Measurements from ENCODE around the gene SF3B3.
"Not testable (repeated sequence)": the region's sequence is repeated elsewhere in the genome, so short reads cannot be mapped to it uniquely, and the experiment has no call there.

Gene SF3B3

DNA sequence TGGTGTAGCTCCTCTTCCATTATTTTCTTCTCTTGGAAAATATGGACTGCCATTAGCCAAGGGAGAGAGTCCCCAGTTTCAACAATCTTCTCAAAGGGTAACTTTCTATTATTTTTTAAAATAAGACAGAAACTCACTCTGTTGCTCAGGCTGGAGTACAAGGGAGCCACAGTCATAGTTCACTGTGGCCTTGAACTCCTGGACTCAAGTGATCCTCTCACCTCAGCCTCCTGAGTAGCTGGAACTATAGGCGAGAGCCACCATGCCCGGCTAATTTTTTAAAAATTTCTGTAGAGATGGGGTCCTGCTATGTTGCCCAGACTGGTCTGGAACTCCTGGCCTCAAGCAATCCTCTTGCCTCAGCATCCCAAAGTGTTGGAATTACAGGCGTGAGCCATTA is 13.4 kb upstream of the SF3B3 start:
- Histone ChIP-seq H3K4me3 (ENCODE audit: low read depth in 1 of 2, low read length in 2 of 2) (no peak overlapping the region), H3K27me3 (ENCODE audit: control insufficient read depth in 1 of 2, insufficient read depth in 2 of 2, low read length in 2 of 2) (no peaks in the 10 kb centered on the region), H3K9me3 (ENCODE audit: control insufficient read depth in 1 of 2, low read length in 2 of 2) (no peaks in the 10 kb centered on the region), H3K27ac (ENCODE audit: low read depth, low read length) (no peak overlapping the region), H3K36me3 (ENCODE audit: control insufficient read depth in 1 of 2, insufficient read depth in 2 of 2, low read length in 2 of 2) (peaks cover 35 to 74% of the 10 kb centered on the region in 2 donors), H3K9ac (ENCODE audit: low read depth in 1 of 2, low read length in 2 of 2) (no peak overlapping the region), H3K4me1 (ENCODE audit: control insufficient read depth in 1 of 2, insufficient read depth in 2 of 2, low read length in 2 of 2) (no peaks in the 10 kb centered on the region)

DNA sequence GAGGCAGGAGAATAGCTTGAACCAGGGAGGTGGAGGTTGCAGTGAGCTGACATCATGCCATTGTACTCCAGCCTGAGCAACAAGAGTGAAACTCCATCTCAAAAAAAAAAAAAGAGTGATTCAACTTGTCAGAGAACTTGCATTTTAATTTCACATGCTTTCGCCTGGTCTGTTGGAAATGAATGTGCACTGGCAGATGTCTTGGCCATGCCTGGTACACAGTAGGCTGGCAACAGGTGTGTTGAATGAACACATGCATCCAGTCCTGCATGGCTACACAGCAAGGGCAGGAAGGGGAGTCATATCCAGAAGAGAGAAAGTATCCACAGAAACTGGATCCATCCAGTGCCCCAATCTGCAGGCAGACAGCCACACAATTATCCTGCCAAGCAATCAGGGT is 11.8 kb upstream of the SF3B3 start:
- Histone ChIP-seq H3K27me3 (ENCODE audit: control insufficient read depth in 1 of 2, insufficient read depth in 2 of 2, low read length in 2 of 2) (no peaks in the 10 kb centered on the region), H3K27ac (ENCODE audit: low read depth, low read length) (no peak overlapping the region), H3K9ac (ENCODE audit: low read depth in 1 of 2, low read length in 2 of 2) (no peak overlapping the region), H3K4me1 (ENCODE audit: control insufficient read depth in 1 of 2, insufficient read depth in 2 of 2, low read length in 2 of 2) (no peaks in the 10 kb centered on the region), H3K4me3 (ENCODE audit: low read depth in 1 of 2, low read length in 2 of 2) (no peak overlapping the region), H3K9me3 (ENCODE audit: control insufficient read depth in 1 of 2, low read length in 2 of 2) (no peaks in the 10 kb centered on the region), H3K36me3 (ENCODE audit: control insufficient read depth in 1 of 2, insufficient read depth in 2 of 2, low read length in 2 of 2) (peaks cover 42 to 81% of the 10 kb centered on the region in 2 donors)

DNA sequence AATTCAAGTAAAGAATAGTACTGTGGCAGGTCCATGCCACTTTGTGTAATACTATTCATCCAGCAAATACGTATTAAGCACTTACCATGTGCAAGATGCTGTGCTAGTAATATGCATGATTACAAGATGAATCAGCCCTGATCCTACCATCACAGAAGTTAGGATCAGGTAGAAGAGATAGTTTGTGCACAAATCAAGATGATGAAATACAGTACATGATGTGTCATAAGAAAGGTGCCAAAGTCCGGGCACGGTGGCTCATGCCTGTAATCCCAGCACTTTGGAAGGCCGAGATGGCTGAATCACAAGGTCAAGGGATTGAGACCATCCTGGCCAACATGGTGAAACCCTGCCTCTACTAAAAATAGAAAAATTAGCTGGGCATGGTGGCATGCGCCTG is 11.2 kb upstream of the SF3B3 start:
- Histone ChIP-seq H3K4me1 (ENCODE audit: control insufficient read depth in 1 of 2, insufficient read depth in 2 of 2, low read length in 2 of 2) (no peaks in the 10 kb centered on the region), H3K27me3 (ENCODE audit: control insufficient read depth in 1 of 2, insufficient read depth in 2 of 2, low read length in 2 of 2) (no peaks in the 10 kb centered on the region), H3K27ac (ENCODE audit: low read depth, low read length) (no peak overlapping the region), H3K4me3 (ENCODE audit: low read depth in 1 of 2, low read length in 2 of 2) (no peak overlapping the region), H3K36me3 (ENCODE audit: control insufficient read depth in 1 of 2, insufficient read depth in 2 of 2, low read length in 2 of 2) (peaks cover 42 to 82% of the 10 kb centered on the region in 2 donors), H3K9me3 (ENCODE audit: control insufficient read depth in 1 of 2, low read length in 2 of 2) (no peaks in the 10 kb centered on the region), H3K9ac (ENCODE audit: low read depth in 1 of 2, low read length in 2 of 2) (no peak overlapping the region)

DNA sequence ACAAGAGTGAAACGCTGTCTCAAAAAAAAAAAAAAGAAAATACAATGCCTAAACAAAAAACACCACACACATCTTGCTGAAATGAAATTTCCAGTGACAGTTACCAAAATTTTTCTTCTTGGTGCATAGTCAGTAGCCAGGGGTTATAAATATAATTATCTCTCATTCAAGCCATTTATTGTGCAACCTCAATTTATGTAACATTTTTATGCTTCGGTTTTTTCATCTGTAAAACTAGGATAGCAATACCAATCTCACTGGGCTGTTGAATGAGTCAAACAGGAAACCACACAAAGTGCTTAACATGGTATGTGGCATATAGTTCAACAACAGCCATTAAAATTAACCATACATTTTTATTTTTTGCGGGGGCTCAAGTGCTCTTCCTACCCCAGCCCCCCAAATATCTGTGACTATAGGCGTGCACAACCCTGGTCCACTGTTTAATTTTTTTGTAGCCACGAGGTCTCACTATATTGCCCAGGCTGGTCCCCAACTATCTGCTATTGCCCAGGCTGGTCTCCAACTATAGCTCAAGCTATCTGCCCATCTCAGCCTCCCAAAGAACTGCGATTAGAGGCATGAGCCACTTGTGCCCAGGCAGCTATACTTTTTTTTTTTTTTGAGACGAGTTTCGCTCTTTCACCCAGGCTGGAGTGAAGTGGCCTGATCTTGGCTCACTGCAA is 2.9 kb upstream of the SF3B3 start:
- H3K27ac ChIP-seq (ENCODE audit: low read depth, low read length): peak overlapping the region; percentile 20
- no peak overlapping the region for H3K9ac ChIP-seq (ENCODE audit: low read depth in 1 of 2, low read length in 2 of 2)

DNA sequence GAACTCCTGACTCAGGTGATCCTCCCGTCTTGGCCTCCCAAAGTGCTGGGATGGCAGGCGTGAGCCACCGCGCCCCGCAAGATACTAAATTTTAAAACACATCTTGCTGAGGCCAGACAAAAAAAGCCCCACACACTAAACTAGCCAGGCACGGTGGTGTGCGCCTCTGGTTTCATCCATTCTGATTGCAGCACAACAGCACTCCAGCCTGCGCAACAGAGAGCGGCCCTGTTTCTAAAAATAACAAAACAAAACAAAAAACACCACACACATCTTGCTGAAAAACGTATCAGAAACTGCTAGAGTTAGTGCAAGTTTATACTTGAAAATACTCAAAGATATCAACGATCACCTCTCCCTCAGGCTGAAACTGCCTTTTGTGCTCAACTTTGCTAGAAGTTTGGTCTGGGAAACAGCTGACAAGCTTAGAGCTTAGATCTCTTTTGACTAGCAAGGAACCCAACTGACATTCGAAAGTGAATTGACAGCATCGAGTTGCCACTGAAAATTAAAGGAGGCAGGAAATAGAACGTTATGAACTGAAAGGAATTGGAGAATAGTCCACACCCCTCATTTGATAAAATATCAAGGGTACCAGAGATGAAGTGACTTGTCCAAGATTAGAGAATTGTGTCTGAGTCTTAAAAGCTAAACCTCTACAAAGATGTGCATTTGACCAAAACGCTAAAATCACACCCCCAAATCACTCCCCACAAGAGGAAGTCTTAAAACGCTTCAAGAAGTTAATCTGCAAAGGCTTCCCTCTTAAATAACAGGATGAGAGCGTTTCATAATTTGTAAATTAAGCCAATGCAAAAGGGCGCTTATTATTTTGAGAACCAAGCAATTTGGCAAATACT is 1.2 kb upstream of the SF3B3 start:
- peaks cover 25 to 29% of the 10 kb centered on the region in 2 donors for H3K4me1 ChIP-seq (ENCODE audit: control insufficient read depth in 1 of 2, insufficient read depth in 2 of 2, low read length in 2 of 2)
- H3K36me3 ChIP-seq (ENCODE audit: control insufficient read depth in 1 of 2, insufficient read depth in 2 of 2, low read length in 2 of 2): peaks cover 9 to 18% of the 10 kb centered on the region in 2 donors
- H3K9ac ChIP-seq (ENCODE audit: low read depth in 1 of 2, low read length in 2 of 2): peak overlapping the region; percentile 87 to 90
- no peaks in the 10 kb centered on the region for H3K27me3 ChIP-seq (ENCODE audit: control insufficient read depth in 1 of 2, insufficient read depth in 2 of 2, low read length in 2 of 2)
- H3K4me3 ChIP-seq (ENCODE audit: low read depth in 1 of 2, low read length in 2 of 2): peak overlapping the region; percentile 98 to 100
- H3K27ac ChIP-seq (ENCODE audit: low read depth, low read length): no peak overlapping the region
- no peaks in the 10 kb centered on the region for H3K9me3 ChIP-seq (ENCODE audit: control insufficient read depth in 1 of 2, low read length in 2 of 2)

More for the DNA sequence above, 2.9 kb upstream of the SF3B3 start:
- H3K4me1 ChIP-seq (ENCODE audit: control insufficient read depth in 1 of 2, insufficient read depth in 2 of 2, low read length in 2 of 2): peaks cover 14 to 16% of the 10 kb centered on the region in 2 donors
- no peak overlapping the region for H3K4me3 ChIP-seq (ENCODE audit: low read depth in 1 of 2, low read length in 2 of 2)
- H3K27me3 ChIP-seq (ENCODE audit: control insufficient read depth in 1 of 2, insufficient read depth in 2 of 2, low read length in 2 of 2): no peaks in the 10 kb centered on the region
- H3K9me3 ChIP-seq (ENCODE audit: control insufficient read depth in 1 of 2, low read length in 2 of 2): no peaks in the 10 kb centered on the region
- H3K36me3 ChIP-seq (ENCODE audit: control insufficient read depth in 1 of 2, insufficient read depth in 2 of 2, low read length in 2 of 2): peaks cover 10 to 28% of the 10 kb centered on the region in 2 donors

GRCh38 chr16:70523076-70523742 is 407 bp upstream of the SF3B3 start, which contains the start of gene COG4:
TSS of gene COG4 (minus strand) at chr16:70523554. CDS start at chr16:70523543, 11 bp downstream.
- Histone ChIP-seq H3K9me3 (ENCODE audit: control insufficient read depth in 1 of 2, low read length in 2 of 2) (no peaks in the 10 kb centered on the region), H3K9ac (ENCODE audit: low read depth in 1 of 2, low read length in 2 of 2) (peak within 1 kb of the TSS; percentile 87 to 90), H3K4me1 (ENCODE audit: control insufficient read depth in 1 of 2, insufficient read depth in 2 of 2, low read length in 2 of 2) (peaks cover 26 to 29% of the 10 kb centered on the region in 2 donors), H3K27me3 (ENCODE audit: control insufficient read depth in 1 of 2, insufficient read depth in 2 of 2, low read length in 2 of 2) (no peaks in the 10 kb centered on the region), H3K36me3 (ENCODE audit: control insufficient read depth in 1 of 2, insufficient read depth in 2 of 2, low read length in 2 of 2) (peaks cover 9 to 12% of the 10 kb centered on the region in 2 donors), H3K27ac (ENCODE audit: low read depth, low read length) (peak within 1 kb of the TSS; percentile 71), H3K4me3 (ENCODE audit: low read depth in 1 of 2, low read length in 2 of 2) (peak within 1 kb of the TSS; percentile 98 to 100)

GRCh38 chr16:70524399-70524825 is 796 bp downstream of the SF3B3 start:
- not testable (repeated sequence) for H3K9me3 ChIP-seq (ENCODE audit: control insufficient read depth in 1 of 2, low read length in 2 of 2); H3K27me3 ChIP-seq (ENCODE audit: control insufficient read depth in 1 of 2, insufficient read depth in 2 of 2, low read length in 2 of 2)
- Histone ChIP-seq H3K9ac (ENCODE audit: low read depth in 1 of 2, low read length in 2 of 2) (peak overlapping the region; percentile 87 to 90), H3K4me1 (ENCODE audit: control insufficient read depth in 1 of 2, insufficient read depth in 2 of 2, low read length in 2 of 2) (peaks cover 32 to 33% of the 10 kb centered on the region in 2 donors), H3K4me3 (ENCODE audit: low read depth in 1 of 2, low read length in 2 of 2) (peak overlapping the region; percentile 98 to 100), H3K27ac (ENCODE audit: low read depth, low read length) (peak overlapping the region; percentile 71), H3K36me3 (ENCODE audit: control insufficient read depth in 1 of 2, insufficient read depth in 2 of 2, low read length in 2 of 2) (peaks cover 13 to 19% of the 10 kb centered on the region in 2 donors)

DNA sequence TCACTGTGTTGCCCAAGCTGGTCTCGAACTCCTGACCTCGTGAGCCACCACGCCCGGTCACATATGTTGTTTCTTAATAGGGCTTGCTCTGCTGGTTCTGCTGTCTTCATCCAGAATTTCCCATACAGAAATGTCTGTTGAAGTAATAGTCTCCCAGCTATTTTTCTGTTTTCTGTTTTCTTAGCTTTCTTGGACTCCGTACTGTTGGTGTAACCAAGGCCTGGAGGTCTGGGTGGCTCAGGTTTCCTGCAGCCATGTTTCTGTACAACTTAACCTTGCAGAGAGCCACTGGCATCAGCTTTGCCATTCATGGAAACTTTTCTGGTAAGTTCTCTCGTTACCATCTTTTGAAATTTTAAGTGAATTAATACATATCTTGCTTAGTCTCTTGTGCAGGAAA is 2.8 kb downstream of the SF3B3 start:
- Histone ChIP-seq H3K36me3 (ENCODE audit: control insufficient read depth in 1 of 2, insufficient read depth in 2 of 2, low read length in 2 of 2) (peaks cover 14 to 32% of the 10 kb centered on the region in 2 donors), H3K27me3 (ENCODE audit: control insufficient read depth in 1 of 2, insufficient read depth in 2 of 2, low read length in 2 of 2) (no peaks in the 10 kb centered on the region), H3K9me3 (ENCODE audit: control insufficient read depth in 1 of 2, low read length in 2 of 2) (no peaks in the 10 kb centered on the region), H3K4me1 (ENCODE audit: control insufficient read depth in 1 of 2, insufficient read depth in 2 of 2, low read length in 2 of 2) (peaks cover 32 to 33% of the 10 kb centered on the region in 2 donors), H3K9ac (ENCODE audit: low read depth in 1 of 2, low read length in 2 of 2) (no peak overlapping the region), H3K27ac (ENCODE audit: low read depth, low read length) (no peak overlapping the region), H3K4me3 (ENCODE audit: low read depth in 1 of 2, low read length in 2 of 2) (no peak overlapping the region)

DNA sequence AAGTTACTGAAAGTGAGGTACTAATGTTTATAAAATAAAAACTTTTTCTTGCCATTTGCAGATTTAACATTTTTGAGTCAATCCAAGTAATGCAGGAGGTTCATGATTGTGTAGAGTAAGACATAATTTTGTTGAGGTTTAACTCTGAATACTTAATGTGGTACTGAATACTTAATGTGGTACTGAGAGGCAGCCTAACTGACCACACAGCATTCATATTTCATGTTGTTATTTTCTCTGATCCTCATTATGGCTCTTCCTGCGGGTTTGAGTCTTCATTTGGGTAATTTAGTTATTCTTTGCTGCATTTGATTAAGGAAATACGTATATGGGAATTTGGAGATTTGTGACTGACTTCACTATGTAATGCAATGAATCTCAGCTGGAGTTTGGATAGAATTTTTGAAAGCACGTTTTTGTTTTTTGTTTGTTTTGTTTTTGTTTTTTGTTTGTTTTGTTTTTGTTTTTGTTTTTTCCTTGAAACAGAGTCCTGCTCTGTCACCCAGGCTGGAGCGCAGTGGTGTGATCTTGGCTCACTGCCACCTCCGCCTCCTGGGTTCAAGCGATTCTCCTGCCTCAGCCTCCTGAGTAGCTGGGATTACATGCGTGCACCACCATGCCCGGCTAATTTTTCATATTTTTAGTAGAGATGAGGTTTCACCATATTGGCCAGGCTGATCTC is 3.8 kb downstream of the SF3B3 start:
- Histone ChIP-seq H3K4me1 (ENCODE audit: control insufficient read depth in 1 of 2, insufficient read depth in 2 of 2, low read length in 2 of 2) (peaks cover 28 to 30% of the 10 kb centered on the region in 2 donors), H3K27me3 (ENCODE audit: control insufficient read depth in 1 of 2, insufficient read depth in 2 of 2, low read length in 2 of 2) (no peaks in the 10 kb centered on the region), H3K9ac (ENCODE audit: low read depth in 1 of 2, low read length in 2 of 2) (no peak overlapping the region), H3K36me3 (ENCODE audit: control insufficient read depth in 1 of 2, insufficient read depth in 2 of 2, low read length in 2 of 2) (peaks cover 18 to 43% of the 10 kb centered on the region in 2 donors), H3K27ac (ENCODE audit: low read depth, low read length) (no peak overlapping the region), H3K4me3 (ENCODE audit: low read depth in 1 of 2, low read length in 2 of 2) (no peak overlapping the region), H3K9me3 (ENCODE audit: control insufficient read depth in 1 of 2, low read length in 2 of 2) (no peaks in the 10 kb centered on the region)
